HCT116 (cell line): ENCODE data around the gene FSIP1. TPM values are rescaled to one million over a fixed set of nuclear protein-coding genes. Genes with fewer than 3 reads are reported as not detected.

Experiments
- ATAC-seq: fragments of 200-7000 bp; cut with Tn5 transposase; 2 replicates; pipeline ENCODE4 v1.9.1; 2020; ENCODE audit warnings: mild to moderate bottlenecking, moderate library complexity
- BruUV-seq: library from RNA; stranded (reverse); fragments of 400-500 nt; replicated peaks from 2 replicates; lab custom pipeline; 2021; lab: Mats Ljungman, UMichigan
- CTCF ChIA-PET: fragments of 300-600 bp; sonication (Branson Sonifier 250); formaldehyde crosslinking; loops from one replicate; lab custom pipeline; 2021; ENCODE audit warnings: antibody characterized with exemption; lab: Charles Lee
- POLR2A ChIA-PET: fragments of 300-600, 350-600 bp; sonication (Branson Sonifier 250); formaldehyde crosslinking; loops from one replicate; lab custom pipeline; 2021; ENCODE audit warnings: antibody characterized with exemption; lab: Charles Lee
- RAD21 ChIA-PET, 2 experiments: fragments of 300-600 bp; sonication (Branson Sonifier 250); formaldehyde crosslinking; loops; one replicate each; lab custom pipeline; 2023; ENCODE audit warnings: low total read pairs in 2 of 2; ENCODE audit not compliant: uncharacterized antibody in 2 of 2, unreplicated experiment in 2 of 2, low non-redundant PET in 1 of 2; lab: Charles Lee
- DNase-seq: peaks from one replicate; pipeline ENCODE4 v3.0.0-alpha.2; 2010; ENCODE audit warnings: low read depth, low spot score
- H2AFZ ChIP-seq: fragments of 200-600 bp; shearing (Covaris generic), sonication (generic); 2 replicates; pipeline ENCODE4 v1.6.1; 2017; ENCODE audit warnings: low read depth, mixed run types, mixed read lengths, antibody characterized with exemption, low read length; ENCODE audit not compliant: poor library complexity, severe bottlenecking
- H3K27ac ChIP-seq: 2 replicates; pipeline ENCODE4 v1.5.1; 2012; ENCODE audit warnings: low read depth, low read length
- H3K27me3 ChIP-seq: fragments of 200-600 bp; sonication (generic); 2 replicates; pipeline ENCODE4 v1.6.1; 2016; ENCODE audit warnings: mixed run types, low read length, mixed read lengths; ENCODE audit not compliant: insufficient read depth
- H3K36me3 ChIP-seq, 2 experiments: fragments of 200-500 bp in 1 of 2; fragments of 200-600 bp in 1 of 2; sonication (Bioruptor generic) in 1 of 2; sonication (generic) in 1 of 2; 2 replicates each; pipeline versions ENCODE4 v1.5.1 to v1.6.1; 2014 to 2016; ENCODE audit warnings: low read length in 2 of 2, inconsistent platforms in 1 of 2, mixed read lengths in 1 of 2, mixed run types in 1 of 2; ENCODE audit not compliant: insufficient read depth in 2 of 2, control insufficient read depth in 1 of 2
- H3K4me1 ChIP-seq, 2 experiments: fragments of 200-600 bp in 1 of 2; sonication (generic) in 1 of 2; 2 replicates each; pipeline versions ENCODE4 v1.5.1 to v1.6.1; 2012 to 2017; ENCODE audit warnings: low read length in 2 of 2, inconsistent platforms in 1 of 2, mild to moderate bottlenecking in 1 of 2, mixed read lengths in 1 of 2, mixed run types in 1 of 2, moderate library complexity in 1 of 2; ENCODE audit not compliant: insufficient read depth in 2 of 2, control insufficient read depth in 1 of 2
- H3K4me2 ChIP-seq: fragments of 200-600 bp; sonication (generic); 2 replicates; pipeline ENCODE4 v1.6.1; 2017; ENCODE audit warnings: mixed run types, low read length, mixed read lengths
- H3K4me3 ChIP-seq, 2 experiments: fragments of 200-600 bp in 1 of 2; sonication (generic) in 1 of 2; replicated peaks in 1 of 2; 2 replicates each; pipeline ENCODE4 v1.5.1; 2011 to 2016; ENCODE audit warnings: low read length in 2 of 2, control low read depth in 1 of 2, low read depth in 1 of 2, mild to moderate bottlenecking in 1 of 2, mixed read lengths in 1 of 2, mixed run types in 1 of 2
- H3K79me2 ChIP-seq: fragments of 200-600 bp; sonication (generic); 2 replicates; pipeline ENCODE4 v1.6.1; 2017; ENCODE audit warnings: mild to moderate bottlenecking, mixed run types, low read length, moderate library complexity, mixed read lengths; ENCODE audit not compliant: insufficient read depth
- H3K9ac ChIP-seq: fragments of 200-600 bp; sonication (generic); 2 replicates; pipeline ENCODE4 v1.6.1; 2016; ENCODE audit warnings: low read length, mixed read lengths
- H3K9me2 ChIP-seq: fragments of 200-600 bp; sonication (generic), shearing (Covaris generic); 2 replicates; pipeline ENCODE4 v1.6.1; 2017; ENCODE audit warnings: mixed run types, mild to moderate bottlenecking, moderate library complexity; ENCODE audit not compliant: insufficient read depth
- H3K9me3 ChIP-seq, 2 experiments: fragments of 200-500 bp in 1 of 2; fragments of 200-600 bp in 1 of 2; sonication (Bioruptor generic) in 1 of 2; sonication (generic) in 1 of 2; 2 replicates each; pipeline ENCODE4 v1.6.1; 2014 to 2017; ENCODE audit warnings: low read length in 2 of 2, mixed read lengths in 2 of 2, inconsistent platforms in 1 of 2, low read depth in 1 of 2, mild to moderate bottlenecking in 1 of 2, mixed run types in 1 of 2, moderate library complexity in 1 of 2; ENCODE audit not compliant: control insufficient read depth in 1 of 2, insufficient read depth in 1 of 2
- H4K20me1 ChIP-seq: fragments of 200-600 bp; sonication (generic), shearing (Covaris generic); 2 replicates; pipeline ENCODE4 v1.6.1; 2017; ENCODE audit warnings: mixed run types, mild to moderate bottlenecking, moderate library complexity; ENCODE audit not compliant: insufficient read depth
- CEBPB ChIP-seq: IDR thresholded peaks from 2 replicates; pipeline ENCODE4 v1.6.1; 2012; ENCODE audit warnings: low read depth
- ELF1 ChIP-seq: IDR thresholded peaks from 2 replicates; pipeline ENCODE4 v1.6.1; 2012; ENCODE audit warnings: low read depth, borderline replicate concordance
- EZH2 ChIP-seq: fragments of 200-600 bp; sonication (generic); IDR thresholded peaks from 2 replicates; pipeline ENCODE4 v1.6.1; 2017; ENCODE audit warnings: antibody characterized with exemption, mixed run types
- RAD21 ChIP-seq: IDR thresholded peaks from 2 replicates; pipeline ENCODE4 v1.6.1; 2012; ENCODE audit warnings: low read depth, mild to moderate bottlenecking
- REST ChIP-seq: IDR thresholded peaks from 2 replicates; pipeline ENCODE4 v1.6.1; 2012; ENCODE audit warnings: low read depth
- SRF ChIP-seq: IDR thresholded peaks from 2 replicates; pipeline ENCODE4 v1.6.1; 2012; ENCODE audit warnings: low read depth
- TCF7L2 ChIP-seq: IDR thresholded peaks from 2 replicates; pipeline ENCODE4 v1.7.0; 2011; ENCODE audit warnings: borderline replicate concordance, inconsistent platforms; ENCODE audit not compliant: insufficient read depth, insufficient read length; ENCODE audit errors: extremely low read depth
- YY1 ChIP-seq: IDR thresholded peaks from 2 replicates; pipeline ENCODE4 v1.6.1; 2011; ENCODE audit warnings: low read length, low read depth, moderate library complexity, mild to moderate bottlenecking; ENCODE audit not compliant: insufficient replicate concordance; ENCODE audit errors: extremely low read depth
- ZNF274 ChIP-seq: fragments of 200-500 bp; sonication (Bioruptor generic); IDR thresholded peaks from 2 replicates; pipeline ENCODE4 v1.6.1; 2014; ENCODE audit warnings: mild to moderate bottlenecking, low read depth, low read length, inconsistent platforms
- intact Hi-C: fragments of 100-400 bp; cut with micrococcal nuclease; formaldehyde crosslinking; loops from 2 replicates; pipeline ENCODE4 v1.10.0; 2022
- total RNA-seq: library from RNA; stranded (reverse); gene quantifications from one replicate; pipeline ENCODE4 v1.2.1, GENCODE V29; 2021; ENCODE audit not compliant: unreplicated experiment
- TF ChIP-seq, protein P1 (sequence below): IDR thresholded peaks from 2 replicates; pipeline ENCODE4 v1.6.1; 2012
- TF ChIP-seq, protein P2 (sequence below), 3 experiments: fragments of 200-600 bp in 1 of 3; sonication (generic) in 1 of 3; IDR thresholded peaks in 2 of 3; conservative IDR thresholded peaks in 1 of 3; 2 replicates each; pipeline ENCODE4 v1.5.1; 2012 to 2017; ENCODE audit warnings: low read depth in 2 of 3, low read length in 2 of 3, antibody characterized with exemption in 1 of 3, borderline replicate concordance in 1 of 3, control low read depth in 1 of 3, mild to moderate bottlenecking in 1 of 3, mixed read lengths in 1 of 3, mixed run types in 1 of 3, moderate library complexity in 1 of 3; ENCODE audit not compliant: insufficient read depth in 1 of 3

Gene FSIP1
- total RNA-seq, 1 experiment from 2014 or later = 0.42 TPM

- TF ChIP-seq REST (no peak), EZH2 (no peak), ELF1 (no peak), SRF (no peak), YY1 (no peak), RAD21 (no peak), ZNF274 (no peak), TCF7L2 (no peak), CEBPB (no peak)
- TF ChIP-seq, protein P1, sequence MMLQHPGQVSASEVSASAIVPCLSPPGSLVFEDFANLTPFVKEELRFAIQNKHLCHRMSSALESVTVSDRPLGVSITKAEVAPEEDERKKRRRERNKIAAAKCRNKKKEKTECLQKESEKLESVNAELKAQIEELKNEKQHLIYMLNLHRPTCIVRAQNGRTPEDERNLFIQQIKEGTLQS = no peak
- TF ChIP-seq, protein P2, sequence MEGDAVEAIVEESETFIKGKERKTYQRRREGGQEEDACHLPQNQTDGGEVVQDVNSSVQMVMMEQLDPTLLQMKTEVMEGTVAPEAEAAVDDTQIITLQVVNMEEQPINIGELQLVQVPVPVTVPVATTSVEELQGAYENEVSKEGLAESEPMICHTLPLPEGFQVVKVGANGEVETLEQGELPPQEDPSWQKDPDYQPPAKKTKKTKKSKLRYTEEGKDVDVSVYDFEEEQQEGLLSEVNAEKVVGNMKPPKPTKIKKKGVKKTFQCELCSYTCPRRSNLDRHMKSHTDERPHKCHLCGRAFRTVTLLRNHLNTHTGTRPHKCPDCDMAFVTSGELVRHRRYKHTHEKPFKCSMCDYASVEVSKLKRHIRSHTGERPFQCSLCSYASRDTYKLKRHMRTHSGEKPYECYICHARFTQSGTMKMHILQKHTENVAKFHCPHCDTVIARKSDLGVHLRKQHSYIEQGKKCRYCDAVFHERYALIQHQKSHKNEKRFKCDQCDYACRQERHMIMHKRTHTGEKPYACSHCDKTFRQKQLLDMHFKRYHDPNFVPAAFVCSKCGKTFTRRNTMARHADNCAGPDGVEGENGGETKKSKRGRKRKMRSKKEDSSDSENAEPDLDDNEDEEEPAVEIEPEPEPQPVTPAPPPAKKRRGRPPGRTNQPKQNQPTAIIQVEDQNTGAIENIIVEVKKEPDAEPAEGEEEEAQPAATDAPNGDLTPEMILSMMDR (IDR thresholded peaks at IDR 0.05 in 2 of 3, conservative IDR thresholded peaks at IDR 0.05 in 1 of 3; ENCODE audit: borderline replicate concordance in 1 of 3, insufficient read depth in 1 of 3, low read depth in 2 of 3, low read length in 2 of 3) = no peak
- TF ChIP-seq, all 23 proteins: peak for 0
- H3K79me2 ChIP-seq = no peaks in the 10 kb centered on the region
- H3K9ac ChIP-seq = no peak overlapping the region
- no peaks in the 10 kb centered on the region for H3K9me2 ChIP-seq
- no peak overlapping the region for H3K4me3 ChIP-seq
- H4K20me1 ChIP-seq = no peaks in the 10 kb centered on the region
- no peak for DNase-seq
- CTCF ChIA-PET = interaction anchor here (2.2 kb wide), 1 partner anchor 8 kb away, joined by 16 read pairs; no protein-coding TSS in a partner anchor
- no TSS peak for BruUV-seq
- no peak for ATAC-seq
- H3K9me3 ChIP-seq = no peaks in the 10 kb centered on the region
- no peak overlapping the region for H2AFZ ChIP-seq
- H3K27ac ChIP-seq = no peak overlapping the region
- H3K4me1 ChIP-seq = no peaks in the 10 kb centered on the region
- H3K36me3 ChIP-seq = no peaks in the 10 kb centered on the region
- no peaks in the 10 kb centered on the region for H3K27me3 ChIP-seq
- POLR2A ChIA-PET = no interaction called here
- H3K4me2 ChIP-seq = no peak overlapping the region
- intact Hi-C loops = no loop called here
- RAD21 ChIA-PET = no interaction called here
These were observed 34.4 kb downstream of the FSIP1 start for GRCh38 chr15:39748276-39748675.
